Coronary artery (tissue), 2 donors: ENCODE data around the gene FBXL19.
"Not testable (repeated sequence)": the region's sequence is repeated elsewhere in the genome, so short reads cannot be mapped to it uniquely, and the experiment has no call there.

Experiments used
- DNase-seq: peaks from one replicate; pipeline ENCODE4 v3.0.0-alpha.2; 2017; ENCODE audit warnings: low spot score
- H3K27ac ChIP-seq, 2 donors: fragments of 200-600 bp; sonication (generic); one replicate each; pipeline ENCODE4 v1.5.1; 2016 to 2019
- H3K4me3 ChIP-seq: fragments of 200-600 bp; sonication (generic); 2 replicates; pipeline ENCODE4 v1.5.1; 2016; ENCODE audit warnings: mild to moderate bottlenecking, moderate library complexity
- CTCF ChIP-seq: fragments of 200-600 bp; sonication (generic); IDR thresholded peaks from one replicate; pipeline ENCODE4 v1.5.1; 2019; ENCODE audit warnings: antibody characterized with exemption

The FBXL19 gene

GRCh38 chr16:30882429-30883310 lies 40.7 kb upstream of the FBXL19 start:
- TF ChIP-seq CTCF, result no peak
- H3K4me3 ChIP-seq, result no peak overlapping the region
- DNase-seq, result no peak
- H3K27ac ChIP-seq, result no peak overlapping the region

DNA sequence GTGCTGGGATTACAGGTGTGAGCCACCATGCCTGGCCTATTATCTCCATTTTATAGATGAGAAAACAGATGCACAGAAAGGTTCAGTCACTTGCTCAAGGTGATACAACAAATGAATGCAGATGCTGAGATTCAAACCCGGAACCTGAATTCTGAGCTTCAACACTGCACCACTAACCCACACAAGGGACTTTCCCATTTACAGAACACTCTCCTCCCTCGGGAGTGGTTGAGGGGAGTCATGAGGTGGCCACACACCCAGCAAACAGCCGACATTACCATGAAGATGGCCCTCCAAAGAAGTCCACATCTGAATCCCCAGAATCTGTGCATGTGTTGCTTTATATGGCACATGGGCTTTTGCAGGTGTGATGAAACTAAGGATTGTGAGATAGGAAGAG lies 38.6 kb upstream of the FBXL19 start:
- H3K4me3 ChIP-seq, result no peak overlapping the region
- no peak overlapping the region for H3K27ac ChIP-seq
- no peak for DNase-seq
- TF ChIP-seq CTCF, result no peak

- Histone ChIP-seq H3K27ac (no peak overlapping the region), H3K4me3 (no peak overlapping the region)
- no peak for DNase-seq
- no peak for TF ChIP-seq CTCF
Observed at GRCh38 chr16:30885196-30885595, 38.2 kb upstream of the FBXL19 start.

- no peak overlapping the region for H3K4me3 ChIP-seq
- DNase-seq, result no peak
- TF ChIP-seq CTCF, result no peak
- no peak overlapping the region for H3K27ac ChIP-seq
Observed at GRCh38 chr16:30886145-30886544, 37.2 kb upstream of the FBXL19 start.

DNA sequence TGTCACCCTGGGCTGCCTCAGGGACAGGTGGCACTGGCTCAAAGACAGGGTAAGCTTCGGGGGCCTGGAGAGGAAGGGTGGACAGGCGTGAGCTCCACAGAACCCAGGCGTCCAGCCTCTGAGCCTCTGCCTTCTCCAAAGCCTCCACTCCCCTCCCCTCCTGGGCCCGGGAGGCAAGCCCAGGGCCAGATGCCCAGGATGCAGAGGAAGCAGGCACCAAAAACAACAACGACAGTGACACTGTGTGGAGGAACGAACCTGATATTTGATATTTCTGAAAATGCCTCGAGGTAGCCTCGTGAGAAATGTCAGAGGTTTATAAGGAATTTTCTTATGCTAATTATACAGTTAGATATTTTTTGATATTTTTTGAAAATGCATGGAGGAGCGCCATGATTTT lies 35.4 kb upstream of the FBXL19 start:
- TF ChIP-seq CTCF, result no peak
- no peak overlapping the region for H3K27ac ChIP-seq
- no peak overlapping the region for H3K4me3 ChIP-seq
- no peak for DNase-seq

GRCh38 chr16:30888856-30889499 lies 34.4 kb upstream of the FBXL19 start:
- no peak for TF ChIP-seq CTCF
- no peak for DNase-seq
- H3K4me3 ChIP-seq, result no peak overlapping the region
- H3K27ac ChIP-seq, result no peak overlapping the region

GRCh38 chr16:30889721-30890120 lies 33.7 kb upstream of the FBXL19 start:
- TF ChIP-seq CTCF, result no peak
- DNase-seq, result no peak
- H3K27ac ChIP-seq, result no peak overlapping the region
- no peak overlapping the region for H3K4me3 ChIP-seq

- not testable (repeated sequence) for H3K4me3 ChIP-seq, H3K27ac ChIP-seq, DNase-seq
Observed at GRCh38 chr16:30891043-30891823, 32.1 kb upstream of the FBXL19 start.
